ENCODE measurements around the gene TBX1.

TBX1 gene

GRCh38 chr22:19811811-19812771, 51.5 kb downstream of the TBX1 start:
- no peaks in the 10 kb centered on the region for H3K27me3 ChIP-seq (ENCODE audit: insufficient read depth, poor library complexity, severe bottlenecking)
- H3K4me3 ChIP-seq (replicated peaks; ENCODE audit: insufficient read depth, low read length): no peak overlapping the region
- no peak overlapping the region for H3K27ac ChIP-seq (replicated peaks)
- TF ChIP-seq, protein P1, sequence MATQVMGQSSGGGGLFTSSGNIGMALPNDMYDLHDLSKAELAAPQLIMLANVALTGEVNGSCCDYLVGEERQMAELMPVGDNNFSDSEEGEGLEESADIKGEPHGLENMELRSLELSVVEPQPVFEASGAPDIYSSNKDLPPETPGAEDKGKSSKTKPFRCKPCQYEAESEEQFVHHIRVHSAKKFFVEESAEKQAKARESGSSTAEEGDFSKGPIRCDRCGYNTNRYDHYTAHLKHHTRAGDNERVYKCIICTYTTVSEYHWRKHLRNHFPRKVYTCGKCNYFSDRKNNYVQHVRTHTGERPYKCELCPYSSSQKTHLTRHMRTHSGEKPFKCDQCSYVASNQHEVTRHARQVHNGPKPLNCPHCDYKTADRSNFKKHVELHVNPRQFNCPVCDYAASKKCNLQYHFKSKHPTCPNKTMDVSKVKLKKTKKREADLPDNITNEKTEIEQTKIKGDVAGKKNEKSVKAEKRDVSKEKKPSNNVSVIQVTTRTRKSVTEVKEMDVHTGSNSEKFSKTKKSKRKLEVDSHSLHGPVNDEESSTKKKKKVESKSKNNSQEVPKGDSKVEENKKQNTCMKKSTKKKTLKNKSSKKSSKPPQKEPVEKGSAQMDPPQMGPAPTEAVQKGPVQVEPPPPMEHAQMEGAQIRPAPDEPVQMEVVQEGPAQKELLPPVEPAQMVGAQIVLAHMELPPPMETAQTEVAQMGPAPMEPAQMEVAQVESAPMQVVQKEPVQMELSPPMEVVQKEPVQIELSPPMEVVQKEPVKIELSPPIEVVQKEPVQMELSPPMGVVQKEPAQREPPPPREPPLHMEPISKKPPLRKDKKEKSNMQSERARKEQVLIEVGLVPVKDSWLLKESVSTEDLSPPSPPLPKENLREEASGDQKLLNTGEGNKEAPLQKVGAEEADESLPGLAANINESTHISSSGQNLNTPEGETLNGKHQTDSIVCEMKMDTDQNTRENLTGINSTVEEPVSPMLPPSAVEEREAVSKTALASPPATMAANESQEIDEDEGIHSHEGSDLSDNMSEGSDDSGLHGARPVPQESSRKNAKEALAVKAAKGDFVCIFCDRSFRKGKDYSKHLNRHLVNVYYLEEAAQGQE (IDR thresholded peaks at IDR 0.05; ENCODE audit: insufficient replicate concordance, low read depth): no peak
- no peak for TF ChIP-seq GABPA (IDR thresholded peaks at IDR 0.05; ENCODE audit: low read depth)
- TF ChIP-seq SPI1 (IDR thresholded peaks at IDR 0.05; ENCODE audit: borderline replicate concordance, low read depth): no peak
- TF ChIP-seq POLR2AphosphoS5 (IDR thresholded peaks at IDR 0.05; ENCODE audit: low read depth): no peak
- no peak for TF ChIP-seq CTCF (IDR thresholded peaks at IDR 0.05; ENCODE audit: insufficient read depth, low read length)
- DNase-seq (ENCODE audit: low read depth in 1 of 2, low spot score in 1 of 2): no peak

DNA sequence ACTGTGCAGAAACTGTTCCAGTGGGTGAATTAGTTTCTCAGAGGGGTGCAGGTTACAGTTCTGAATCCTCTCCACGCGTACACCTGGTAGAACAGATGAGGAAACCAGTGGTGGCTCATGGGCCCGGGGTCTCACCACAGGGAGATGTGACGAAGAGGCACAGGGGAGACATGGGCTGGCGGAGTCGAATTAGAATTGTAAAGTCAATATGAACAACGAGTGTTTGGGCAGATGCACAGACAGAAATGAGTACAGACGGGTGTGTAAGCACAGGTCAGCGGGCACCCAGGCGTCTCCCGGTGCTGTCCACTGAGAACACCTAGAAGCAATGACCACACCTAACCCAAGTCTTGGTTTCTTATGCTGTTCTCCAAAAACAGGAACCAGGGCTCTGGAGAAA, 52.3 kb downstream of the TBX1 start:
- Histone ChIP-seq H3K27ac (replicated peaks) (no peak overlapping the region), H3K27me3 (ENCODE audit: insufficient read depth, poor library complexity, severe bottlenecking) (no peaks in the 10 kb centered on the region), H3K4me3 (replicated peaks; ENCODE audit: insufficient read depth, low read length) (no peak overlapping the region)
- TF ChIP-seq CTCF (IDR thresholded peaks at IDR 0.05; ENCODE audit: insufficient read depth, low read length): no peak
- no peak for TF ChIP-seq GABPA (IDR thresholded peaks at IDR 0.05; ENCODE audit: low read depth)
- TF ChIP-seq SPI1 (IDR thresholded peaks at IDR 0.05; ENCODE audit: borderline replicate concordance, low read depth): no peak
- TF ChIP-seq, protein P1 (IDR thresholded peaks at IDR 0.05; ENCODE audit: insufficient replicate concordance, low read depth): no peak
- no peak for TF ChIP-seq POLR2AphosphoS5 (IDR thresholded peaks at IDR 0.05; ENCODE audit: low read depth)
- DNase-seq (ENCODE audit: low read depth in 1 of 2, low spot score in 1 of 2): no peak

GRCh38 chr22:19814428-19814827, 53.9 kb downstream of the TBX1 start:
- Histone ChIP-seq H3K4me3 (replicated peaks; ENCODE audit: insufficient read depth, low read length) (no peak overlapping the region), H3K27ac (replicated peaks) (no peak overlapping the region)

More at GRCh38 chr22:19814428-19814827, 53.9 kb downstream of the TBX1 start:
- TF ChIP-seq CTCF (IDR thresholded peaks at IDR 0.05; ENCODE audit: insufficient read depth, low read length): no peak
- no peak for TF ChIP-seq GABPA (IDR thresholded peaks at IDR 0.05; ENCODE audit: low read depth)
- TF ChIP-seq, protein P1 (IDR thresholded peaks at IDR 0.05; ENCODE audit: insufficient replicate concordance, low read depth): no peak
- no peak for TF ChIP-seq POLR2AphosphoS5 (IDR thresholded peaks at IDR 0.05; ENCODE audit: low read depth)
- no peak for TF ChIP-seq SPI1 (IDR thresholded peaks at IDR 0.05; ENCODE audit: borderline replicate concordance, low read depth)
- no peak for DNase-seq (ENCODE audit: low read depth in 1 of 2, low spot score in 1 of 2)
- no peaks in the 10 kb centered on the region for H3K27me3 ChIP-seq (ENCODE audit: insufficient read depth, poor library complexity, severe bottlenecking)

Measured in HL-60 (cell line).